ENCODE data around the gene MLLT3.

MLLT3 gene

DNA sequence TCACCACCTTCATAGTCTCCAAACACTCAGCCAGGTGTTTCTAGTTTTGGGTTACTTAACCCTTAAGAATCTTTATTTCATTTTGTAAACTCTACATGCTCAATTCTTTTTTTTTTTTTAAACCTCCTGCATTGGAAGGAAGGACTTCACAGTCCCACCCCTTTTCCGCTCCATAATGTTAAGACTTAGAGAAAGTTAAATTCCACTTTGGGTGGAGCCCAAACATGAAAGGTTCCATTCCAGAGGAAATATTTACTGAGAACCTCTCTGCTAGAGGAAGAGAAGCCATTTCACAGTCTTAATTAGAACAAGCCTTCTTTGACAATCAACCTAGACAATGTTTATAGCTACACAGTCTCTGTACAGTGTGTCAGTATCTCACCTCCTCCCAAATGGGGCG is 312.3 kb downstream of the MLLT3 start:
- TF ChIP-seq, protein P1, sequence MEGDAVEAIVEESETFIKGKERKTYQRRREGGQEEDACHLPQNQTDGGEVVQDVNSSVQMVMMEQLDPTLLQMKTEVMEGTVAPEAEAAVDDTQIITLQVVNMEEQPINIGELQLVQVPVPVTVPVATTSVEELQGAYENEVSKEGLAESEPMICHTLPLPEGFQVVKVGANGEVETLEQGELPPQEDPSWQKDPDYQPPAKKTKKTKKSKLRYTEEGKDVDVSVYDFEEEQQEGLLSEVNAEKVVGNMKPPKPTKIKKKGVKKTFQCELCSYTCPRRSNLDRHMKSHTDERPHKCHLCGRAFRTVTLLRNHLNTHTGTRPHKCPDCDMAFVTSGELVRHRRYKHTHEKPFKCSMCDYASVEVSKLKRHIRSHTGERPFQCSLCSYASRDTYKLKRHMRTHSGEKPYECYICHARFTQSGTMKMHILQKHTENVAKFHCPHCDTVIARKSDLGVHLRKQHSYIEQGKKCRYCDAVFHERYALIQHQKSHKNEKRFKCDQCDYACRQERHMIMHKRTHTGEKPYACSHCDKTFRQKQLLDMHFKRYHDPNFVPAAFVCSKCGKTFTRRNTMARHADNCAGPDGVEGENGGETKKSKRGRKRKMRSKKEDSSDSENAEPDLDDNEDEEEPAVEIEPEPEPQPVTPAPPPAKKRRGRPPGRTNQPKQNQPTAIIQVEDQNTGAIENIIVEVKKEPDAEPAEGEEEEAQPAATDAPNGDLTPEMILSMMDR (IDR thresholded peaks at IDR 0.05; ENCODE audit: extremely low read depth, missing control alignments), result no peak
- no peak for DNase-seq (ENCODE audit: low spot score)

DNA sequence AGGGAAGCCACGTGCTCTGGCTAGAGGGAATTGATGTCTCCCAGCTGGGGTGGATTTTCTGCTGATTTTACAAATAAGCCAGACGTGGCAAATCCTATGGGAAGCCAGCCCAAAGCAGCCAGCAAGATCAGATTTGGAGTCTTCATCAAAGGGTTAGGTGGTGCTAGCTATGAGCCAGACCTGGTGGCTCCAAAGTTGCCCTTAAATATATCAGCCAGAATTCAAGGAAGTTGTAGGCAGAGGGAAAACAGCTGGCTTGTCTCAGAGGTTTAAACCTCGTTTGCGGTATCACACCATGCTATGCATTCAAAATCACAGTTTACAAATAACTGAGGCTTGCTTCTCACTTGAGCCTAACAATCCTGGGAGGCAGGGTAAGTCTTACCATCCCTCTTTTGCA is 313.2 kb downstream of the MLLT3 start:
- TF ChIP-seq, protein P1 (IDR thresholded peaks at IDR 0.05; ENCODE audit: extremely low read depth, missing control alignments), result no peak

GRCh38 chr9:20307621-20308020 is 314.7 kb downstream of the MLLT3 start:
- TF ChIP-seq, protein P1 (IDR thresholded peaks at IDR 0.05; ENCODE audit: extremely low read depth, missing control alignments), result no peak
- no peak for DNase-seq (ENCODE audit: low spot score)

More for the DNA sequence above, 313.2 kb downstream of the MLLT3 start:
- no peak for DNase-seq (ENCODE audit: low spot score)

GRCh38 chr9:20305452-20305851 is 316.8 kb downstream of the MLLT3 start:
- TF ChIP-seq, protein P1 (IDR thresholded peaks at IDR 0.05; ENCODE audit: extremely low read depth, missing control alignments), result no peak
- no peak for DNase-seq (ENCODE audit: low spot score)

DNA sequence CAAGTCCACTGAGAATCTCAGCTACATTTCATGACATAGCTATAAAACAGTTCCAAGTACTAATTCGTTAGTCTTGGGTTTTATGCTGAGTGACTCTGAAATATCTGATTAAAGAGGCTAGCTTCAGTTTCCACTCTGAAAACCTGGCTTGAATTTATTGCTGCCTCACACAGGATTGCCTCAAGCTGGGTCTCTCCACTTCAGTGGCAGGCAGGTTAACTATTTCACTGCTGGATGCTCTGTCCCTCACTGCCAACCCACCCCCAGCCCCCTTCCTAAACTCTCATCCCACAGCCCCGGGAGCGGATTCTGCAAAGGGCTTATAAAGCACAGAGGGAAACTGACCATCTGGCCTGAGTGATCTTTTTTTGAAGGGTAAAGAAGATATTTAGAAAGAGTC is 318.3 kb downstream of the MLLT3 start:
- TF ChIP-seq, protein P1 (IDR thresholded peaks at IDR 0.05; ENCODE audit: extremely low read depth, missing control alignments), result no peak

GRCh38 chr9:20303066-20303465 is 319.2 kb downstream of the MLLT3 start:
- TF ChIP-seq, protein P1 (IDR thresholded peaks at IDR 0.05; ENCODE audit: extremely low read depth, missing control alignments), result no peak

More for the DNA sequence above, 318.3 kb downstream of the MLLT3 start:
- no peak for DNase-seq (ENCODE audit: low spot score)

GRCh38 chr9:20302197-20302596 is 320.1 kb downstream of the MLLT3 start:
- TF ChIP-seq, protein P1 (IDR thresholded peaks at IDR 0.05; ENCODE audit: extremely low read depth, missing control alignments), result no peak
- DNase-seq (ENCODE audit: low spot score), result no peak

More at GRCh38 chr9:20303066-20303465, 319.2 kb downstream of the MLLT3 start:
- DNase-seq (ENCODE audit: low spot score), result no peak

Data from GM20000 (cell line).